ENCODE measurements around the gene ACP5. TPM values are rescaled to one million over a fixed set of nuclear protein-coding genes. Genes with fewer than 3 reads are reported as not detected.

Gene ACP5
- total and polyA plus RNA-seq, 2 of the 8 experiments (the other 6 are each of a cell fraction or from before 2014, with no cell fraction given): 9.0 to 14.3 TPM

DNA sequence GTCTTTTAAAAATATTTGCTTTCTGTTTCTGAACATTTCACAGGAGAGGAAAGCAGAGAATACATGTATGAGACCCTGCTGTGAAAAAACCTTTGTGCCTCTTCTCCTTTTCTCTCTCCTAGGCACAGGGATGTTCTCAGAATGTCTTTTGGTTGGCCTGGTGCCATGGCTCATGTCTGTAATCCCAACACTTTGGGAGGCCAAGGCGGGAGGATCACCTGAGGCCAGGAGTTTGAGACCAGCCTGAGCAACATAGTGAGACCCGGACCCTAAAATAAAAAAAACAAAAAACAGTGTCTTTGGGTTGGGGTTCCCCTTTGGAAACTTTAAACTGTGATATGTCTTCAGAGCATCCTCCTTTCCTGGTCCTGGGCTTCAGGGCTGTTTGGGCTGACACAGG is 21.3 kb upstream of the ACP5 start:
- WGBS, 2 experiments (ENCODE audit: extremely low coverage in 1 of 2, insufficient coverage in 1 of 2, insufficient read length in 1 of 2, insufficient replicate concordance in 2 of 2, low coverage in 1 of 2, low lambda C conversion rate in 2 of 2, missing lambda C conversion rate in 1 of 2): 95% methylated on average over 2 of the region's 2 CpGs; no CpG with 5 or more reads in 1 of the 2 experiments
- POLR2A ChIA-PET (ENCODE audit: partially characterized antibody): interaction anchor here (1.0 kb wide), 1 partner anchor 22 kb away, joined by 3 read pairs; no protein-coding TSS in a partner anchor
- no peak overlapping the region for H3K9ac ChIP-seq (replicated peaks in 1 of 4; ENCODE audit: extremely low read depth in 1 of 4, low read depth in 3 of 4, low read length in 3 of 4)
- H3K56ac ChIP-seq (replicated peaks; ENCODE audit: insufficient read length, low read depth, low read length): no peak overlapping the region
- H2AFZ ChIP-seq (ENCODE audit: low read length): no peak overlapping the region
- peaks cover 0 to 15% (median 0%) of the 10 kb centered on the region in 4 experiments; a peak in 3 of 8 replicates for H3K36me3 ChIP-seq (ENCODE audit: control insufficient read depth in 2 of 4, insufficient read depth in 4 of 4, low read length in 3 of 4)
- CTCF ChIA-PET (ENCODE audit: partially characterized antibody): interaction anchor here (1.2 kb wide), 1 partner anchor 10 kb away, joined by 5 read pairs; no protein-coding TSS in a partner anchor
- no peaks in the 10 kb centered on the region for H3K27me3 ChIP-seq (replicated peaks in 1 of 4; ENCODE audit: control insufficient read depth in 3 of 4, extremely low read depth in 1 of 4, insufficient read depth in 3 of 4, low read length in 3 of 4)
- no peak overlapping the region for H4K91ac ChIP-seq (replicated peaks; ENCODE audit: insufficient read length, low read length)
- H2BK5ac ChIP-seq (ENCODE audit: low read depth, low read length): no peak overlapping the region
- H3K23me2 ChIP-seq (ENCODE audit: low read depth, low read length): no peaks in the 10 kb centered on the region; the same call in 1 of the 2 replicates
- peaks cover 0 to 7% (median 3%) of the 10 kb centered on the region in 4 experiments; a peak in 3 of 7 replicates for H3K4me1 ChIP-seq (replicated peaks in 1 of 4; ENCODE audit: control insufficient read depth in 3 of 4, insufficient read depth in 4 of 4, low read length in 3 of 4)
- H3K9me3 ChIP-seq (ENCODE audit: insufficient read depth in 2 of 2, low read depth in 1 of 2, low read length in 1 of 2): no peaks in the 10 kb centered on the region; a peak in 1 of 4 replicates
- H4K8ac ChIP-seq (ENCODE audit: extremely low read depth, insufficient read depth, low read length): no peak overlapping the region
- H3K23ac ChIP-seq (ENCODE audit: insufficient read length): no peak overlapping the region
- no peak overlapping the region for H3K4ac ChIP-seq (replicated peaks; ENCODE audit: insufficient read length, low read depth, low read length)
- H2BK120ac ChIP-seq (replicated peaks; ENCODE audit: low read depth, low read length): no peak overlapping the region
- FAIRE-seq (no peak), DNase-seq (ENCODE audit: low read depth in 1 of 2, low spot score in 2 of 2) (no peak)
- peaks cover 6% of the 10 kb centered on the region for H3K79me1 ChIP-seq (ENCODE audit: low read depth, low read length)
- H2AK5ac ChIP-seq (ENCODE audit: low read depth, low read length): no peak overlapping the region
- H3K4me3 ChIP-seq (ENCODE audit: extremely low read depth in 1 of 4, insufficient read depth in 2 of 4, low read depth in 3 of 4, low read length in 4 of 4): peak overlapping the region in 1 of 4 experiments; percentile 97; a peak in 2 of 8 replicates
- no peak overlapping the region for H3K27ac ChIP-seq (ENCODE audit: low read depth, low read length)
- no peak overlapping the region for H2BK12ac ChIP-seq (ENCODE audit: low read depth, low read length)
- no peak overlapping the region for H2BK20ac ChIP-seq (ENCODE audit: low read length)
- H3K4me2 ChIP-seq (ENCODE audit: insufficient read depth in 1 of 2, low read depth in 2 of 2, low read length in 2 of 2): peak overlapping the region; percentile 59 to 66; a peak in 1 of 4 replicates
- H3K79me2 ChIP-seq (ENCODE audit: control insufficient read depth in 1 of 2, insufficient read depth in 2 of 2, low read length in 2 of 2): peaks cover 8 to 56% of the 10 kb centered on the region in 2 experiments; a peak in 3 of 4 replicates
- H3K18ac ChIP-seq (ENCODE audit: extremely low read depth, low read length): no peak overlapping the region
- no peak overlapping the region for H3K14ac ChIP-seq (ENCODE audit: insufficient read length)
- H2BK15ac ChIP-seq (ENCODE audit: low read length): no peak overlapping the region
- H4K5ac ChIP-seq (ENCODE audit: insufficient read length, low read depth, low read length): no peak overlapping the region
- peaks cover 0 to 7% of the 10 kb centered on the region in 2 experiments for H4K20me1 ChIP-seq (replicated peaks in 1 of 2; ENCODE audit: control insufficient read depth in 1 of 2, insufficient read depth in 2 of 2, low read length in 2 of 2)
- TF ChIP-seq EP300 (IDR thresholded peaks at IDR 0.05; ENCODE audit: borderline replicate concordance in 1 of 2, low read depth in 2 of 2, low read length in 2 of 2): no peak
- TF ChIP-seq, protein P1, sequence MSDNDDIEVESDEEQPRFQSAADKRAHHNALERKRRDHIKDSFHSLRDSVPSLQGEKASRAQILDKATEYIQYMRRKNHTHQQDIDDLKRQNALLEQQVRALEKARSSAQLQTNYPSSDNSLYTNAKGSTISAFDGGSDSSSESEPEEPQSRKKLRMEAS (IDR thresholded peaks at IDR 0.05): no peak
- no peak; the same call in 1 of the 2 replicates for TF ChIP-seq POLR2AphosphoS5 (IDR thresholded peaks at IDR 0.05; ENCODE audit: low read depth, low read length)
- TF ChIP-seq GABPA (IDR thresholded peaks at IDR 0.05; ENCODE audit: borderline replicate concordance, insufficient read depth, low read length): no peak
- TF ChIP-seq SRF (IDR thresholded peaks at IDR 0.05; ENCODE audit: low read depth, low read length): no peak
- TF ChIP-seq NANOG (IDR thresholded peaks at IDR 0.05; ENCODE audit: insufficient read depth, low read depth, low read length, poor library complexity, severe bottlenecking): no peak
- TF ChIP-seq HDAC2 (IDR thresholded peaks at IDR 0.05; ENCODE audit: borderline replicate concordance in 1 of 2, low read depth in 2 of 2, low read length in 2 of 2): no peak
- TF ChIP-seq PHF8 (conservative IDR thresholded peaks at IDR 0.05; ENCODE audit: low read depth, low read length): no peak
- TF ChIP-seq CBX5 (IDR thresholded peaks at IDR 0.05; ENCODE audit: low read depth, low read length): no peak

Measured in H1 (cell line).